Testis (tissue), 3 donors: Measurements from ENCODE around the gene OR52W1. TPM values are rescaled to one million over a fixed set of nuclear protein-coding genes. Genes with fewer than 3 reads are reported as not detected.

Experiments used
- DNase-seq: peaks from one replicate; pipeline ENCODE4 v3.0.0-alpha.2; 2019
- H3K27ac ChIP-seq, 2 donors: fragments of 200-600 bp; sonication (generic); one replicate each; pipeline ENCODE4 v1.5.1; 2019
- H3K27me3 ChIP-seq: fragments of 200-600 bp; sonication (generic); one replicate; pipeline ENCODE4 v1.5.1; 2019
- H3K36me3 ChIP-seq: fragments of 200-600 bp; sonication (generic); one replicate; pipeline ENCODE4 v1.5.1; 2017; ENCODE audit warnings: low read depth; ENCODE audit errors: missing control alignments
- H3K4me1 ChIP-seq: fragments of 200-600 bp; sonication (generic); one replicate; pipeline ENCODE4 v1.5.1; 2019
- H3K4me3 ChIP-seq, 2 donors: fragments of 200-600 bp; sonication (generic); one replicate each; pipeline ENCODE4 v1.5.1; 2017 to 2019
- H3K9me3 ChIP-seq: fragments of 200-600 bp; sonication (generic); one replicate; pipeline ENCODE4 v1.5.1; 2017
- POLR2A ChIP-seq: fragments of 450-650 bp; IDR thresholded peaks from one replicate; pipeline ENCODE4 v1.6.1; 2017; ENCODE audit warnings: antibody characterized with exemption, mild to moderate bottlenecking, moderate library complexity
- WGBS, 2 donors: methylation state at CpG; one replicate each; pipeline ENCODE4 v1.1.5; 2018; 5-methylcytosine and 5-hydroxymethylcytosine counted together
- intact Hi-C: fragments of 100-400 bp; cut with DNase I; formaldehyde crosslinking; loops from one replicate; pipeline ENCODE4 v1.15.1; 2023; ENCODE audit warnings: low total_unique reads
- polyA plus RNA-seq: library from polyadenylated mRNA; stranded (reverse); fragments of 350-450 nt; fragmentation: Illumina TruSeq; extraction: RNeasy Lipid Tissue Mini Kit (QIAGEN cat#74804); gene quantifications from one replicate; pipeline ENCODE4 v1.2.3, GENCODE V29; 2014; ENCODE audit warnings: low read depth, low replicate concordance; ENCODE audit not compliant: insufficient read depth
- total RNA-seq, 2 donors: library from RNA; depleted of rRNA; stranded (reverse); fragments of >200 nt; gene quantifications; one replicate each; pipeline ENCODE4 v1.2.3, GENCODE V29; 2016
- TF ChIP-seq, protein P1 (sequence below), 3 experiments: fragments of 450-650 bp in 2 of 3; fragments of 200-600 bp in 1 of 3; sonication (generic) in 1 of 3; IDR thresholded peaks; one replicate each; pipeline ENCODE4 v1.5.1; 2016 to 2019; ENCODE audit warnings: antibody characterized with exemption in 3 of 3, mild to moderate bottlenecking in 2 of 3, moderate library complexity in 1 of 3

The OR52W1 gene
- total and polyA plus RNA-seq, 3 donors from 2014 or later = not detected

DNA sequence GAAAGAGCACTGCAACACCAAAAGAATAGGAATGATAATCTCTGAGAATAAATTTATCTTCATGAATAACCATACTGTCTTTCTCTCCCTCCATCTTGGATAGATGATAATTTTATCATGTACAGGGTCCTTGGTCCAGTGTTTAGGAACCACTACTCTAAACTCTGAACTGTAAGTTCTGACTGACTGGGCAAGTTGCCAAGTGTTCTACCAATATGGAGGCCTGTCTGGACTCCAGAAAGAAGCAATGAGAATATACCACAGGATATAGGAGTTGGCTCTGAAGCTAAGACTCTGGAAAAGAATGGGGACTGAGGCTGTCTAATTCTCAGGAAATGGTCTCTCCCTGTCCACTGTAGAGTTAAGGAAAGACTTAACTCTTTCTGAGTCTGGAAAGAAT is 33.9 kb downstream of the OR52W1 start:
- Histone ChIP-seq H3K27ac (no peak overlapping the region), H3K36me3 (no peaks in the 10 kb centered on the region), H3K4me3 (no peak overlapping the region), H3K27me3 (no peaks in the 10 kb centered on the region), H3K4me1 (no peaks in the 10 kb centered on the region), H3K9me3 (no peaks in the 10 kb centered on the region)
- TF ChIP-seq POLR2A = no peak
- intact Hi-C loops = no loop called here
- DNase-seq = no peak

DNA sequence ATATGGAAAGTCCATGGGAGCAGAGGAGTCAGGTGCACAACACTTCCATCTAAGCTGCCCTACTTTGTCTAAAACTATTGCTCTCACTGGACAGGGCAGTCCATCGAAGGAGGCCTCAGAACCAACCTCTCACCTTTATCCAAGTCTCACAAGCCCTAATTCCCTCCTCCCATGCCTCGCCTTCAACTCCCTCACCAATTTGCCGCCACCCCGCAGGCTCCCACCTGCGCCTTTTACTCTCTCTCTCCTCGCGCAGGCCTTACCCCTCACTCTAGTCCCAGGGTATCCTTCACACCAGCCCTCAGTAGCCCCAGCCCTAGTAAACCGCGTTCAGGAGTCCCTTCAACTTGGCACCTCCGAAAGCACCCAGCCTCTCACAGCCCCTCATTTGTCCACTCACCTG is 35.0 kb downstream of the OR52W1 start:
- no peaks in the 10 kb centered on the region for H3K36me3 ChIP-seq
- no peaks in the 10 kb centered on the region for H3K27me3 ChIP-seq
- TF ChIP-seq, protein P1, sequence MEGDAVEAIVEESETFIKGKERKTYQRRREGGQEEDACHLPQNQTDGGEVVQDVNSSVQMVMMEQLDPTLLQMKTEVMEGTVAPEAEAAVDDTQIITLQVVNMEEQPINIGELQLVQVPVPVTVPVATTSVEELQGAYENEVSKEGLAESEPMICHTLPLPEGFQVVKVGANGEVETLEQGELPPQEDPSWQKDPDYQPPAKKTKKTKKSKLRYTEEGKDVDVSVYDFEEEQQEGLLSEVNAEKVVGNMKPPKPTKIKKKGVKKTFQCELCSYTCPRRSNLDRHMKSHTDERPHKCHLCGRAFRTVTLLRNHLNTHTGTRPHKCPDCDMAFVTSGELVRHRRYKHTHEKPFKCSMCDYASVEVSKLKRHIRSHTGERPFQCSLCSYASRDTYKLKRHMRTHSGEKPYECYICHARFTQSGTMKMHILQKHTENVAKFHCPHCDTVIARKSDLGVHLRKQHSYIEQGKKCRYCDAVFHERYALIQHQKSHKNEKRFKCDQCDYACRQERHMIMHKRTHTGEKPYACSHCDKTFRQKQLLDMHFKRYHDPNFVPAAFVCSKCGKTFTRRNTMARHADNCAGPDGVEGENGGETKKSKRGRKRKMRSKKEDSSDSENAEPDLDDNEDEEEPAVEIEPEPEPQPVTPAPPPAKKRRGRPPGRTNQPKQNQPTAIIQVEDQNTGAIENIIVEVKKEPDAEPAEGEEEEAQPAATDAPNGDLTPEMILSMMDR (IDR thresholded peaks at IDR 0.05) = no peak
- TF ChIP-seq POLR2A = no peak
- H3K9me3 ChIP-seq = no peaks in the 10 kb centered on the region
- peak; percentile 39 for DNase-seq
- H3K27ac ChIP-seq = peak overlapping the region; percentile 76 to 91
- intact Hi-C loops = no loop called here
- H3K4me3 ChIP-seq = peak overlapping the region; percentile 74 to 76
- H3K4me1 ChIP-seq = no peaks in the 10 kb centered on the region
- WGBS, 2 donors = 1 to 3% methylated on average over 10 of the region's 10 CpGs

DNA sequence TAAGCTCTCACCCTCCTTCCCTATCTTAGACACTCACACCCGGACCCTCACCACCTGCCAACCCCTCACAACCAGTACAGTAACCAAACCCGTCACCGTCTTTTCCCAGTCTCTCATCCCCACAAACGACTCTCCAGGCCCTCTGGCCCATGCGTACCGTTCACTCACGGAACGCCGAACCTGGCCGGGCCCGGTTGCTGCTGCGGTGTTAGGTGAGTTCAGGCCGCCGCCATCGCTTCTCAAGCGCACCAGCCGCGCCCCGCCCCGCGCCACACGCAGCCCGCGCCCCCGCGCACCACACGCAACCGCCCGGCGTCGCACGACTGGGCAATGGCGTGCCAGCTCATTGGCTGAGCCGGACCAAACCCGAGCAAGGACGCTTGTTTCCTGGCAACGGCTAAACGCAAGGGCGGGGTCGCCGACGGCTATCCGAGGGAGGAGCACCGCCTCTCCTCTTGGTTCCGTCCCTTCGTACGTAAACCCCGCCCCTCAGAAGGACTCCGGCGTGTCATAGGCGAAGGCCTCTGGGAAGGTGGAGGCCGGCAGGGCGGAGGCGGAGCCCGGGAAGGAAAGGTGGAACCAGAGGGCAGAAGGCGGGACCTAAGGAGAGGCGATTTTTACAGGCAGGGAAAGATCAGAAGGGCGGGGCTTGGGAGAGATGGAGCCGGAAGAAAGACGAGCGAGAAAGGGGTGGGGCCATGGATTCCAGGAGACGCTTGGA is 35.5 kb downstream of the OR52W1 start, which contains the start of gene FHIP1B:
TSS of gene FHIP1B (minus strand) at position 250 of the 721 bp plus-strand sequence. CDS start 10,120 bp downstream, outside the sequence.
- Histone ChIP-seq H3K4me3 (peak within 1 kb of the TSS; percentile 74 to 76), H3K4me1 (no peaks in the 10 kb centered on the region), H3K9me3 (no peaks in the 10 kb centered on the region), H3K36me3 (no peaks in the 10 kb centered on the region), H3K27me3 (no peaks in the 10 kb centered on the region), H3K27ac (peak within 1 kb of the TSS; percentile 76 to 91)
- 0% methylated on average over 10 to 62 of the region's 62 CpGs for WGBS, 2 donors
- intact Hi-C loops = no loop called here
- DNase-seq = peak; percentile 100
- no peak for TF ChIP-seq POLR2A
- TF ChIP-seq, protein P1 (IDR thresholded peaks at IDR 0.05) = peak in 1 of 3 experiments; percentile 15

DNA sequence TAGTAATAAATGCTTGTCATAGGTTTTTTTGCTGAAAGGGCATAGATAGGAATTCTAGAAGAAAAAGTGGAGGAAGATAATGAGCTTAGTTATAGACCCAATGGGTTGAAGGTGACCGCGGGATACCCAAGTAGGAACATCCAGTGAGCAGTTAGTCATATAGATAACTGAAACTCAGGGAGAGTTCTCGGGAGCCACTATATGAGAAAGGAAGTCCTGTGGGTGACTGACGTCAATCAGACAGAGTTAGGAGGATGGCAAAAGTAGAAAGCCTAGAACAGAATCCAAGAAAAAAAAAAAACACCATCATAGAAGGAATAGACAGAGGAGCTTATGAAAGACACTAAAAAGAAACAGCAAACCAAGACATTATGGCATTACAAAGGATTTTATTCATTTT is 38.2 kb downstream of the OR52W1 start:
- WGBS, 2 donors = 77 to 84% methylated on average over 4 of the region's 4 CpGs

DNA sequence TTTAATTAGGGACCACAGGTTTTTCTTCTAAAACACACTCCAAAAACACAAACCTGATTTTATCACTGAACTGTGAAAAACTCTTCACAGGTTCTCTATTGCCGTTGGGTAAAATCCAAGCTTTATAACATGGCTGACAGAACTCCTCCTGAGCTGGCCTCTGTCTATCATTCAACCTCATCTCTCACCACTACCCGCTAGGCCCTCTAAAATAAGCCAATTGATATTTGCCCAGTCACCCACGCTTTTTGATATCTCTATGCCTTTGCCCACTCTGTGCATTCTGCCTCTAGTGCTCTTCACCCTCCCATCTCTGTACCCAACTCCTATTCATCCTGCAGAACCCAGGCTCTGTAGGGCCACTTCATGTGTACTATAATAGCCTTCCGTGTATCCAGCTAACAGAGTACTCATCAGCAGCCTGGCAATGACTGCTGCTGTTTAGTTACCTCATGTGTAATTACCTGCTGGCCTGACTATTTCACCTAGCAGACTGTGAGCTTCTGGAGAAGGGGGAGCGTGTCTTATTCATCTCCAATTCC is 38.8 kb downstream of the OR52W1 start:
- intact Hi-C loops = no loop called here
- Histone ChIP-seq H3K4me1 (no peaks in the 10 kb centered on the region), H3K4me3 (no peak overlapping the region), H3K27me3 (no peaks in the 10 kb centered on the region), H3K27ac (no peak overlapping the region), H3K9me3 (no peaks in the 10 kb centered on the region), H3K36me3 (no peaks in the 10 kb centered on the region)
- no peak for DNase-seq
- TF ChIP-seq, protein P1 (IDR thresholded peaks at IDR 0.05) = no peak
- TF ChIP-seq POLR2A = no peak
- 85 to 96% methylated on average over 5 of the region's 5 CpGs for WGBS, 2 donors

More for the DNA sequence above, 38.2 kb downstream of the OR52W1 start:
- no peak for TF ChIP-seq POLR2A
- TF ChIP-seq, protein P1 (IDR thresholded peaks at IDR 0.05) = no peak
- intact Hi-C loops = no loop called here
- no peaks in the 10 kb centered on the region for H3K9me3 ChIP-seq
- no peak for DNase-seq
- no peaks in the 10 kb centered on the region for H3K27me3 ChIP-seq
- H3K36me3 ChIP-seq = no peaks in the 10 kb centered on the region
- no peak overlapping the region for H3K4me3 ChIP-seq
- no peaks in the 10 kb centered on the region for H3K4me1 ChIP-seq
- H3K27ac ChIP-seq = no peak overlapping the region
